Endothelial cell of umbilical vein (primary cell): ENCODE results near the gene IGSF9B.

Source experiments
- EZH2 ChIP-seq: IDR thresholded peaks from 2 replicates; pipeline ENCODE4 v1.6.1; 2012; ENCODE audit warnings: borderline replicate concordance, low read depth, mild to moderate bottlenecking, moderate library complexity, low read length, inconsistent platforms; ENCODE audit not compliant: severe bottlenecking
- POLR2A ChIP-seq: IDR thresholded peaks from 2 replicates; pipeline ENCODE4 v1.6.1; 2012; ENCODE audit warnings: low read depth, mild to moderate bottlenecking, control low read depth, low read length
- TF ChIP-seq, protein P1 (sequence below), 2 donors: IDR thresholded peaks; 1 replicate in 1 of 2; 2 replicates in 1 of 2; pipeline ENCODE4 v1.5.1; 2011; ENCODE audit warnings: low read length in 2 of 2, mild to moderate bottlenecking in 2 of 2, moderate library complexity in 2 of 2, control low read depth in 1 of 2, inconsistent platforms in 1 of 2, low read depth in 1 of 2; ENCODE audit not compliant: insufficient read depth in 1 of 2; ENCODE audit errors: extremely low read depth in 1 of 2

DNA sequence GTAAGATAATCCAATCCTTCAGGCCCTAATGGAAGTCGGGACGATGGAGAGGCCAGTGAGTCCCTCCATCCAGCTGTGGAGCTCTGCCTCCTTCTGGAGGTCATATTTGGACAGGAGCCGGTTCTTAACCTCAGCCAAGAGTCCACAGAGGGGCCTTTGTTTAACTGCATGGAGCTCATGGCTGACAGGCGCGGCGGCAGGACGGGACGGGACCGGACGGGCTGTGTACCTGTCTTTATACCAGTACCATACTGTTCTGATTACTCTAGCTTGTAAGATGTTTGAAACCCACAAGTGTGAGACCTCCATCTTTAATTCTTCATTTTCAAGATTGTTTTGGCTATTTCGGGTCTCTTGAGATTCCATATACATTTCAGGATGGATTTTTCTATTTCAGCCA, 91.3 kb downstream of the IGSF9B start:
- TF ChIP-seq POLR2A = no peak
- no peak for TF ChIP-seq EZH2
- TF ChIP-seq, protein P1, sequence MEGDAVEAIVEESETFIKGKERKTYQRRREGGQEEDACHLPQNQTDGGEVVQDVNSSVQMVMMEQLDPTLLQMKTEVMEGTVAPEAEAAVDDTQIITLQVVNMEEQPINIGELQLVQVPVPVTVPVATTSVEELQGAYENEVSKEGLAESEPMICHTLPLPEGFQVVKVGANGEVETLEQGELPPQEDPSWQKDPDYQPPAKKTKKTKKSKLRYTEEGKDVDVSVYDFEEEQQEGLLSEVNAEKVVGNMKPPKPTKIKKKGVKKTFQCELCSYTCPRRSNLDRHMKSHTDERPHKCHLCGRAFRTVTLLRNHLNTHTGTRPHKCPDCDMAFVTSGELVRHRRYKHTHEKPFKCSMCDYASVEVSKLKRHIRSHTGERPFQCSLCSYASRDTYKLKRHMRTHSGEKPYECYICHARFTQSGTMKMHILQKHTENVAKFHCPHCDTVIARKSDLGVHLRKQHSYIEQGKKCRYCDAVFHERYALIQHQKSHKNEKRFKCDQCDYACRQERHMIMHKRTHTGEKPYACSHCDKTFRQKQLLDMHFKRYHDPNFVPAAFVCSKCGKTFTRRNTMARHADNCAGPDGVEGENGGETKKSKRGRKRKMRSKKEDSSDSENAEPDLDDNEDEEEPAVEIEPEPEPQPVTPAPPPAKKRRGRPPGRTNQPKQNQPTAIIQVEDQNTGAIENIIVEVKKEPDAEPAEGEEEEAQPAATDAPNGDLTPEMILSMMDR (IDR thresholded peaks at IDR 0.05; ENCODE audit: extremely low read depth in 1 of 2, insufficient read depth in 1 of 2, low read depth in 1 of 2, low read length in 2 of 2) = no peak
